ENCODE measurements around the gene TNFRSF8.

The TNFRSF8 gene

DNA sequence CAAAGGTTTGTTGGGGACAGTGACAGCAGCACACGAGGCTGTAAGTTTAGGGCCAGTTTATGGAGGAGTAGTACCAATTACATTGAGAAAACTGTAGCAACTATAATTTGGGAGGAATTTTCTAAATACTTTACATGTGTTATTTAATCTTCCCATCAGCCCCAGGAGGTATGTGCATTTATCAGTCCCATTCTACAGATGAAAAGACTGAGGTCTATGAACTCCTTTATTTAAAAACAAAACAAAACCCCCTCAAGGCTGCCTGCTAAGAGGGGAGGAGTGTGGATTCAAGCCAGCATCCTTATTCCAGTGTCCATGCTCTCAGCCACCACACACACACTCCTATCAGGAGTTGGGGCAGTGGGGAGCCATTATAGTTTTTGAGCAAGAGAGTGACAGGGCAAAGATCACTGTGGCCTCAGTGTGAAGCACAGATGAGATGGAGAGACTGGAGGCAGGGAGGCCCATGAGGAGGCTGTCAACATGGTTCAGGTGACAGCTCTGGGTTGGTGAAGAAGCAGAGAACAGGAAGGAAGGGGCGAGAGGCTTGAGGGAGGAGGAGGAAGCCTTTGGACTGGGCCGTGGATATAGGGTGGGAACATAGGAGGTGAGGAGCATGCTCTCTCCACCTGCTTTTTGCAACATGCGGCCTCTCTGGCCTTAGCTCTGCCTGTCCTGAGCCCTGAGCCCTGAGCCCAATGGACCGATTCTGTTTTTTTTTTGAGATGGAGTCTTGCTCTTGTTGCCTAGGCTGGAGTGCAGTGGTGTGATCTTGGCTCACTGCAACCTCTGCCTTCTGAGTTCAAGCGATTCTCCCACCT lies 113.4 kb downstream of the TNFRSF8 start:
- no peak for DNase-seq

DNA sequence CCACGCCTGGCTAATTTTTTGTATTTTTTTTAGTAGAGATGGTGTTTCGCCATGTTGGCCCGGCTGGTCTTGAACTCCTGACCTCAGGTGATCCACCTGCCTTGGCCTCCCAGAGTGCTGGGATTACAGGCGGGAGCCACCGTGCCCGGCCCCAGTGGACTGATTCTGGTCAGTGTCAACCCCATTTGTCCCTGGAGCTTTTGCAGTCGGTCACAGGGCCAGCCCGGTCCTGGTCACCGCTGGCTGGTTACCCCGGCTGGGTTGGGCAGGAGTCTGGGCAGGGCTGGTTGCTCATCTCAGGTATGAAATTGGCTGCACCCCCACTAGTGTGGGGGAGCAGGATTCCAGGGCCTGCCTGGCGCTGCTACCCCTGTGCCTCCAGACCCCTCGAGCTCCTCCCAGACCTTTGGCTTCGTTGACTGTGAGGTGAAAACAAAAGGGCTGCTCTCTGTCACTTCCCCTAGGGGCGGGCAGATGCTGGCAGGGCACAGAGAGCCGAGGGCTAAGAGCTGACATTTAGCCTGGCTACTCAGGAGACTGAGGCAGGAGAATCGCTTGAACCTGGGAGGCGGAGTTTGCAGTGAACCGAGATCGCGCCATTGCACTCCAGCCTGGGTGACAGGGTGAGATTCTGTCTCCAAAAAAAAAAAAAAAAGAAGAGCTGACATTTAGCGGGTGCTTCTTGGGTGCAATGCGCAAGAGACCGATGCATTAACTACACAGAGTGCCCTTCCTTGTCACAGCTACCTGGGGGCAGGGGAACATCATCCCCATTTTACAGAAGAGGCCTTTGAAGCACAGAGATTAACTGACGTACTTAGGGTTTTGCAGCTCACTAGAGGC lies 114.3 kb downstream of the TNFRSF8 start:
- DNase-seq, result no peak

DNA sequence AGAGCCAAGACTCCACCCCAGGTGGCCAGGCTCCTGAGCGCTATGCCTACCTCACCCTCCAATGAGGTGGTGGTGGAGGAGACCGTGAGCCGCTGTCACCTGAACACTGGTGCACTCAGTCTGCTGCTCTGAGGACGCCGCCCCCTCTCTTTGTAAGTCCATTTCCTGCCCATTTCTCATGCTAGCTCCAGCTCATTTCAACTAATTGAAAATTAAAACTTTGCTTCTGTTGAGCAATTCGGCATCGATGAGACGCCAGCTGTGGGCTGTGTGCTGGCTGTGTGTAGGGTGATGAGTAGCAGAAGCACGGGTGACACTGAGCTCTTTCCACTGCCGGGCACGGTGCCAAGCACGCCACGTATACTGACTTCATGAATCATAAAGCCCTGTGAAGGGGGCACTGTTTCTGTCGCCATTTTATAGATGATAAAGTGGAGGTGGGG lies 114.9 kb downstream of the TNFRSF8 start:
- DNase-seq, result no peak

DNA sequence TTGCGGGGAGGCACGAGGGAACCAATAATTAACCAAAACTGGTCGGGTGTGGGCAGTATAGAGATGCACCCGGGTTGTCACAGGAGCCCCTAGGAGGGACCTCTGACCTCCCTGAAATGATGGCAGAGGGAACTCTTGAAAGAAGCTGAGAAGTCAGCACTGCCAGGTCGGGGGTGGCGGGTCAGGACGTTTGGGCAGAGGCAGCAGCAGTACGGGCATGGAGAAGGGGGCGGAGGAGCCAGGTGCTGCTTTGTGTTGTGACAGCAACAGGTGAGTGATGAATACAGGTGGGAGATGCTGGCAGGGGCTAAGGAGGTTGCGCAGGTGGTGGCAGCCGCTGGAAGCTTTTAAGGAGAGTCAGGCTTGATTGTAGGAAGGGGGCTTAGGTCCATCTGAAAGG lies 115.4 kb downstream of the TNFRSF8 start:
- DNase-seq, result no peak

DNA sequence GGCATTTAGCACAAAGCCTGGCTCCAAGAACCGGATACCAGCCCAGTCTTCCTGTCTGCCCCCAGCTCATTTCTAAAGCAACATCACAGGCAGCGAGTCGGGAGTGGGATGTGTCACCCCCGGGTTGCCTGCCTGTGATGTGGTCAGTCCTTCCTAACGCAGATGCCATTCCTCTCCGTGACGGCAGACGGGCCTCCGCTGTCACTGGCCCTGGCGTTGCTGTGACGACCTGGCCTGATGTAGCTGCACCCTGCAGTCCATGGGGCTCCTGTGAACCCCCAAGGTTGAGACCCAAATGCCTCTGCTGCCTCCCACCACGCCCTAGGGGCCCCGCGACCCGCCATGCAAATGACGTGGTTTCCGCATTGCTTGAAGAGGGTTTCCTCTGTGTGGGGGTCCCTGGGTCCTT lies 116.0 kb downstream of the TNFRSF8 start:
- DNase-seq, result no peak

DNA sequence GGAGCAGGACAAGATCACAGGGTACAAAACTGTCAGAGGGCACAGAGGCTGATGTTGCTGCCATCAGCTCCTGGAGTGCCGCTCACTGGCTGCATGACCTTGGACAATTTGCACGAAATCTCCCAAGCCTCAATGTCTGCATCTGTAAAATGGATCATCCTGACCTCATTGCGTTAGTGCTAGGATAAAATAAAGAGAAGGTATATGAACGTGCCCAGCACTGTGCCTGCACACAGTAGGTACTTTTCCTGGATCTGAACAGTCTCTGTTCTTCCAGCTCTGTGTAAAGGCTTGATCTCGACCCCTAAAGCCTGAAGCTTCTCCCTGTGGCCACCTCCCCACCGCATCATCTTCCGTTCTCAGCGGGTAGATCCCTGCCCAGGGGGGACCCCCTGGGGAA lies 116.6 kb downstream of the TNFRSF8 start:
- no peak for DNase-seq

DNA sequence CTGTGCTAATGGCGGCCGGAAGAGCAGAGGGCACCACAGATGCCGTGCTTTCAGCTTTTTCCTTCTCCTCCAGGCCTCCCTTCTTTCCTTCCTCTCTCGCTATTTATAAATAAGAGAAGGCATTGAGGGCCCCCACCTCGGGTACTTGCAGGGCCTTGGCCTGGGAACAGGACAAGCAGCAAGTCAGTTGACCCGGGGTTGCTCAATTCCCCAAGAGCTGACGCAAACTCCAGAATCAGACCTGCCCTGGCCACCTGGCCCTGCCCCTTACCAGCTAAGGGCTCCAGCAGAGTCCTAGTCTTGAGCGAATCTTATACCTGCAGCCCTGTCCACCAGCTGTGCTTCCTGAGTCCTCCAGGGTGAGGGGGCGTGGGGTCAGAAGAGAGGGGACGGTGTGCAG lies 117.2 kb downstream of the TNFRSF8 start:
- DNase-seq, result no peak

DNA sequence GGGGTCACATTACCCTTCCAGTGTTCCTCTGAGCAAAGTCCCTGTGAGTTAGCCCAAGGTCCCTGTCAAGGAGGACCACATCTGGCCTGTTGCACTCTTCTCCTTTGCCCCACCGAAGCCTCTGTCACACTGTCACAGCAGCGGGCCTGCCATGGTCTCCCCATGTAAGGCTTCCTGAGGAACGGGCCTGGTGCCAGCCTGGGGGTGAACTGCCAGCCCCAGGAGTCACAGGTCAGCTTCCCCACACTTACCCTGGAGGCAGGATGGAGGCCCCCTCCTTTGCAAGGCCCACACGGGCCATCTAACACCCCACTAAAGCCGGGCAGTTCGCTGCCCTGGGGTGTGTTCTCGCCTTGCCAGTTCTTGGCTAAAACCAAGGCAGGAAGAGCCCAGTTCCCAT lies 117.8 kb downstream of the TNFRSF8 start:
- no peak for DNase-seq

DNA sequence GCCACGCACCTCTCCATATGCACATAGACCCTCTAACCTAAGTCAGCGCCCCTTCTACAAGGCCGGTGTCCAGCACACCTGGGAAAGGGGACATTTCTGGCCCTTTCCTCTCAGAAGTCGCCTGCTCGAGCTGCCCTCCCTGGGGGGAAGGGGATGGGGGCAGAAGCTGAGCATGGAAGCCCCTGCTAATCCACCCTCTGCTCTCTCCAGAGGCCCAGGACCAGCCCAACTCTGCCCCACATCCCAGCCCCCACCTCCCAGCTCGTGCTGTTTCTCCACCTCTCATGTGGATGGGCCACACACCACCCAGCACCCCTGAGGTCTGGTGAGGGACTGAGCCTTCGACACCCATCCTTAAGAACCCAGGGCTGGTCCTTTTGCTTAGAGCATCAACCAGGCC lies 118.5 kb downstream of the TNFRSF8 start:
- DNase-seq, result no peak

DNA sequence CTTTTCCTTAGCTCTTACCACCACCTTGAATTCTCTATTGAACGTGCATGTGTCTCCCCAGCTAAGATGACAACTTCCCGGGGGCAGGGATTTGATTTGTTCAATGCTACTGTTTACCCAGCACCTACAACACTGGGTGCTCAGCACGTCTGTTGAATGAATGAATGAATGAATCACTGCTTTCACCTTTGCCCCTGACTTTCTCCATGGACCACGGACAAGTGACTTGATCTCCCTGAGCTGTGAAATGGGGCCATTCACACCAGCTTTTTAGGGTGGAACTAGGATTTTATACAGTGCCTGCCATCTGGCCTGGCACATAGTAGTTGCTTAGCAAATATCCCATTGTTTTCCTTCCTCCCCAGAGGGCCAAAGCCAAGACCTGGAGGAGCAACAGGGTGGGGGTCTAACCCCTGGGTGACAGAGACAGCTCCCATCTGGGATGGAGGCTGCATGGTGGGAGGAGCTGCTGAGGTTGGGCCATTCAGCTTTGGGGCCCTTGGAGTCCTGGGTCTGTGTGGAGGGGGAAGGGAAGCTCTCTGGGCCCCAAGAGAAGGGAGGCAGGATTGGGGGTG lies 119.4 kb downstream of the TNFRSF8 start:
- DNase-seq, result no peak

DNA sequence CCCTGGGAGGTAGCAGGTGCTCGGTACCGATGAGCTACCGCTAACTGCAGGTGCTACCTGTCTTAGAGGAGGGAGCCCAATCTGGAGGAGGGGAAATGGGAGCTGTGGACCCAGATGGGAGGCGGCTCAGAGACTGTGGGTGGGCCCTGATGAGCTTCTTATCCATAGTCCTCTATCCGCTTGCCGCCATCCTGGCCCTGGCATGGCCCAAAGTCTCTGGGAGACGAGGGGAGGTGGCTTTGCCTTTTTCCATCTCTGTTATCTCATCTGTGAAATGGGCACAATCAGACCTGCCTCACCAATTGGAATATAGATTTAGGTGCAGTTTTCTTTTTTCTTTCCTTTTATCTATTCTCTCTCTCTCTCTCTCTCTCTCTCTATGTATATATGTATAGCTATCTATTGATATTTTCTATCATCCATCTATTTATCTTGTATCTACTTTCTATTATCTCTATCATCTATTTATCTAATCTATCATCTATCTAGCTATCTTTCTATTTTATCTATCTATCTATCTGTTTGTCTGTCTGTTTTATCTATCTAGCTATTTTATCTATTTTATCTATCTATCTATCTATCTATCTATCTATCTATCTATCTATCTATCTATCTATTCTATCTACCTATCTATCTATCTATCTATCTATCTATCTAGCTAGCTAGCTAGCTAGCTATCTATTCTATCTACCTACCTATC lies 120.1 kb downstream of the TNFRSF8 start:
- no peak for DNase-seq

DNA sequence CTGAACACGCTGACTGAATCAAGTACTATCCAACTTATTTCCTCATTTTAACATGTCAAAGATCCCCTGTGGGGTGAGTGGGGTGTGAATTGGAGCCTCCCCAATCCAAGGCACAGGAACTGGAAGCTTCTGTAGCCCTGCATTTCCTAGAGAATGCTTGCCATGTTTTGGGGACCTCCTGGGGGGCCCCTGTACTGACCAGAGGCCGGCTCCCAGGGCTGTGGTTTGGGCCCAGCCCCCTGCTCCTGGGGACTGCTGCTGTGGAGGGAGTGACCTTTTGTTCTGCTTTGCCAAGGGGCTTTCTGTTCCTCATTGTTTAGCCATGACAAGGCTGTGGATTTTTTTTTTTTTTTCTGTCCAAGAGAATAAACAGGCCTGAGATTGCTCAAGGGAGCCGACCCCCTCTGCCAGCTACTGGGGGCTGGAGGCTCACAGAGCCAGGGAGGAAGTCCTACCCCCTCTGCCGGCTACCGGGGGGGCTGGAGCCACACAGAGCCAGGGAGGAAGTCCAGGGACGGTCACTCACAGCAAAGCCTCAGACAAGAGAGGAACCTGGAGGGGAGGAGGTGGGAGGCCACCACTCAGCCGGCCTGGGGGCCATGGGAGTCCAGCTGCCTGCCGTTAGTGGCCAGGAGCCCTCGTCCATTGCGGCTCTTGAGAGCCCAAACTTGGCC lies 121.0 kb downstream of the TNFRSF8 start:
- no peak for DNase-seq

DNA sequence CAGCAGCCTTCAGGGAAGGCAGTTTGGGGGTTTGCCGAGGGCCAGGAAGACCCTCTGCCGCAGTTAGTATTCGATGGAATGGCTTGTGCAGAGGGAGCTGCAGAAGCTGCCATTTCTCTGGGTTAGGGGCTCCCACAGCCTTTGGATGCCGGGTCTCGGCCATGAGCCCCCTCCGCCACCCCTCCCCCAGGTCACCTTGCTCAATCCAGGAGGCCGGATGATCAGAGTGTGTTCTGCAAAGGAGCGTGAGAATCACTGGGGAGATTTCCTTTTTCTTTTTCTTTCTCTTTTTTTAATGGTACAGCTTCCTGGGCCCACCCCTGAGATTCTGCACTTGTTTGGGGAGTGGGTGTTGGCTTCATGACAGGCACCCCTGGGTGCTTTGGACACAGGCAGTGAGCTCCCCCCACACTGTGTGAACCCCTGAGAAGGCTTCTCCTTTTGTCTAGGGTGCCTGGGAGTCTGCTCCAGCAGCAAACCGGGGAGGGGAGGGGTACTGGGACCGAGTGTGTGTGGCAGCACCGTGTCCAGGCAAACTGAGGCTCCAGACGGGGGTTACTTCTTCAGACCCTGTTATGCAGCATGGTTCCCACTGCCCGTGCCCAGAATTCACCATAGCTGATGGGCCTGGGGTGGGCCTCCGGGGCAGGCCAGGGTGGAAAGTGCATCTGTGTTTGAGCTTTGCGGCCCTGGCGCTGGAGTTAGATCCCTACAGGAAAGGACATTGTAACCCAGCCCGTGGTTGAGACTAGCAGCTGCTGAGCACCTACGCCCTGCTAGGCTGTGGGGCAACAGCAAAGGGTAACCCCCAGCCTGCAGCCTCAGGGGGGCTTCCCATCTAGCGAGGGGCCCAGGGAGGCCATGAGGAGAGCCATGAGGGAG lies 122.2 kb downstream of the TNFRSF8 start:
- no peak for DNase-seq

DNA sequence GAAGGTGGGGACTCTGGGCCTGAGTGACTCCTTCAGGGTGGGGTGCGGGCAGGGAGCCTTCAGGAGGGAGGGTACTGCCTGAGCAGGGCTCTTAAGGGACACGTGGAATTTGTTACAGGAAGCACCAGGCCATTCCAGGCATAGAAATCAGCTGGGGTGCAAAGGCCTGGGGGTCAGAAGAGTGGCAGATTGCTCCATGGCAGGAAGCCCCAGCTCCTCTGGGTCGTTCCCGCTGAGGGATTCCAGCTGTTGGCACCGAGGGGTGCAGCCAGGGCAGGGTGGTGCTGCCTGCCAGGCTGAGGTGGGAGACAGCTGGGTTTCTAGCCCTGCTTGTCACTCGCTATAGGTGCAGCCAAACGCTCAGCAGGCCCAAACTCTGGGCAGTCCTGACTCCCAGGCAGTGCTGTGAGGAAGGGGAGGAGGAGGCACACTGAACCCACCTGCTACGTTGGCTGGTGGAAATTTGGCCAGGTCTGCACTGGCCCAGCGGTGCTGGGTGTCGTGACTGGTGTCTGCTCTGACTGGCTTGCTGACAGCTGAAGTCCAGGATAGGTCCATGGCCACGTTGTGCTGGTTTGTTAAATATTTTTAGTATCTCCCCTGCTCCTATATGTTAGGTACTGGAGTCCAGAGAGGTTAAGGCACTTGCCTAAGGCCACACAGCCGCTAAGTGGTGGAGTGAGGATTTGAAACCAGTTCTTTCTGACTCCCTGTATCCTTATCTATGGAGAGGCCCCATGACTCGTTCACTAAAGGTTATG lies 123.0 kb downstream of the TNFRSF8 start:
- DNase-seq, result no peak

DNA sequence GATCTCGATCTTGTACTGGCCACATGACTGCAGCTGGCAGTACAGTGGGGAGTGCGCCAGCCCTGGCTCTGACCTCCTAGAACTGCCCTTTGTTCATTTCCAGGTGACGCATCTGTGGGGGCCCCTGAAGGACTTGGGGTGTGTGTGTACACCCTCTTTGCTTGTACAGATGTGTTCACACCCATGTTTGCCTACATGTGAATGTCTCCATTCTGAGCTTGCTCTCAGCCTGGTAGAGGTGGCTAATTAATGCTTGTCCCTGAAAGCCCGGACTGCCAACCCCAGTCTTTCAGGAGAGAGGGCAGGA lies 123.5 kb downstream of the TNFRSF8 start:
- DNase-seq, result no peak

DNA sequence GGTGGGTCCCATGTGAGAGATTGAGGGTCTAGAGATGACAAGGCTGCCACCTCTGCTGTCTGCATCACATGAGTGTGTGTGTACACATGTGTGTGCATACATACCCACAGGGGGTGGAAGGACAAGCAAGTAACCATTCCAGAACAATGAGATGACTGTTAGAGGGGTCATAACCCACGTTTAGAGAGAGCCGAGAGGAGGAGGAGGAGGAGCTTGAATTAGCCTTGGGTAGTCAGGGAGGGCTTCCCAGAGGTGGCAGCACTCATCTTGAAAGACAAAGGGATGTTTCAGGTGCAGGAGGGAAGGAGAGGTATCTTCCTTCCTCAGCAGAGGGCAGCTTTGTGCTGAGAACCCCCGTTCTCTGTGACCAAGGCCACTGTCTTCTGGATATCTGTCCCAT lies 125.0 kb downstream of the TNFRSF8 start:
- no peak for DNase-seq

DNA sequence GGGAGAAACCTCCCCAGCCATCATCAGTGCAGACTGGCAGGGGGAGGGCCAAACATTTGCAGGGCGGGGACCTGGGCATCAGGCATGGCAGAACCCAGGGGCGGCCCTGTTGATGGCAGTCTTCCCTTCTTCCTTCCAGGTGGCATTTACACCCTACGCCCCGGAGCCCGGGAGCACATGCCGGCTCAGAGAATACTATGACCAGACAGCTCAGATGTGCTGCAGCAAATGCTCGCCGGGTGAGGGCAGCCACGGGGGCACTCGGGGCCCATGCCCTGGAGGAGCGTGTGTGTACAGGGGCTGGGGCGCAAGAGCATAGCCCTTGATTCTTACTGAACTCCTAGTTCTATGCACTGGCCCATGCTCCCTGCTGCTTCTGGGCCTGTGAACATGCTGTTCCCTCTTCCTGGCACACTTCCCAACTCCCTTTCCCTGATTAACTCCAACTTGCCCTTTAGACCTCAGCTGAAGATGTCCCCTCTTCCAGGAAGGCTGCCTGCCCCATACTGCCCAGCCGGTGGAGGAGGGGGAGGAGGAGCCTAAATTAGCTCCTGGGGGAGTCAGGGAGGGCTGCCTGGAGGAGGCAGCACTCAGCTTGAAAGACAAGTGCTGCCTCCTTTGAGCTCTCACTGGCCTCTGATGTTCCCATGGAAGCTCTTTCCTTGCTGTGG lies 125.7 kb downstream of the TNFRSF8 start:
- no peak for DNase-seq

DNA sequence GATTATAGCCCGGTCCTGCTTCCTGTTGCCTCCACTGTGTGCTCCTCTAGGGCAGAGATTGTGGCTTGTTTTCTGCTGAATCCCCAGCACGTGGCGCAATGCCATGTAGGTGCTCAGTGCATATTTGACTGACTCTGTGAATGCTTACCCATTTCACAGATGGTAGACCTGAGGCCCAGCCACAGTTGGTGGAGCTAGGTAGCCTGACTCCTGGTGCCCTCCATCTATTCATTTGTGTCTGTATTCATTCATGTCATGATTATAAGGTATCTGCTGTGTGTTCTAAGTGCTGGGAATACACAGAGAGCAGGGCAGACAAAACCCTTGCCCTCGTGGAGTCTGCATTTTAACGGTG lies 126.2 kb downstream of the TNFRSF8 start:
- DNase-seq, result no peak

DNA sequence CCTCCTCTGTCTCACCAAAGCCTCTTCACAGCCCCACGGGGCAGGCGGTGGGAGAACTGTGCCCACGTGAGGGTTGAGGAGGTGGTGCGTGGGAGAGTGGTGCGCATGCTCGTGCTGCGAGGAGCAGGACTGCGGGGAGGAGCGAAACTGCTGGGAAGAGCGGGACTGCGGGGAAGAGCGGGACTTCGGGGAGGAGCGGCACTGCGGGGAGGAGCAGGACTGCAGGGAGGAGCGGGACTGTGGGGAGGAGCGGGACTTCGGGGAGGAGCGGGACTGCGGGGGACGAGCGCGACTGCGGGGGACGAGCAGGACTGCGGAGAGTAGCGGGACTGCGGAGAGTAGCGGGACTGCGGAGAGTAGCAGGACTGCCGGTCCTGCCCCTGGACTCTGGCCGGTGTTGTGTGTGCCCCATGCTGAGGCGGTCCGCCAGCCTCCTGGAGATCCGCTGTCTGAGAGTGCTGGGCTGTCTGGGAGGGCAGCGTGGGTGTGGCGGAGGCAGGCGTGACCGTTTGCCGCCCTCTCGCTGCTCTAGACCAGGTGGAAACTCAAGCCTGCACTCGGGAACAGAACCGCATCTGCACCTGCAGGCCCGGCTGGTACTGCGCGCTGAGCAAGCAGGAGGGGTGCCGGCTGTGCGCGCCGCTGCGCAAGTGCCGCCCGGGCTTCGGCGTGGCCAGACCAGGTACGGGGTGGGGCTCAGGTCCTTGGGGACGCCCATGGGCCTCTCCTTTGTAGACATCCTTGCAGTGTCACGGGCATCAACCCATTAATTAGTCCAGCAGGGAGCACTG lies 128.3 kb downstream of the TNFRSF8 start:
- no peak for DNase-seq

Measured in right kidney (tissue), 1 donor.